GM19035 (cell line): ENCODE measurements around the gene GART.
"Not testable (repeated sequence)": the region's sequence is repeated elsewhere in the genome, so short reads cannot be mapped to it uniquely, and the experiment has no call there.

Experiments
- ATAC-seq: cut with Tn5 transposase; IDR thresholded peaks from one replicate; pipeline ENCODE4 v1.9.1; 2021; ENCODE audit not compliant: unreplicated experiment

Gene GART

GRCh38 chr21:33478182-33478581, 63.7 kb downstream of the GART start:
- no peak for ATAC-seq

- no peak for ATAC-seq
Measured at GRCh38 chr21:33477066-33477465, 64.9 kb downstream of the GART start.

- no peak for ATAC-seq
Measured at GRCh38 chr21:33473344-33473743, 68.6 kb downstream of the GART start.

- no peak for ATAC-seq
Measured at GRCh38 chr21:33470701-33471100, 71.2 kb downstream of the GART start.

- ATAC-seq = not testable (repeated sequence)
Measured at GRCh38 chr21:33469183-33469582, 72.7 kb downstream of the GART start.

GRCh38 chr21:33461538-33462250, 80.2 kb downstream of the GART start:
- no peak for ATAC-seq

GRCh38 chr21:33458861-33459260, 83.1 kb downstream of the GART start:
- no peak for ATAC-seq

- no peak for ATAC-seq
Measured at GRCh38 chr21:33455686-33456446, 86.1 kb downstream of the GART start.
